Cardiac fibroblast (primary cell): ENCODE results near the gene OGFOD1.
A peak's percentile ranks its signal among the peaks of the same experiment; 100 is the strongest.

Experiments used
- DNase-seq, 2 donors: peaks; one replicate each; pipeline versions ENCODE4 v3.0.0 to v3.0.0-alpha.2; 2010; ENCODE audit warnings: low read depth in 2 of 2
- H3K4me3 ChIP-seq, 2 donors: replicated peaks in 1 of 2; 1 replicate in 1 of 2; 2 replicates in 1 of 2; pipeline ENCODE4 v1.5.1; 2011; ENCODE audit warnings: low read depth in 2 of 2, low read length in 2 of 2, mild to moderate bottlenecking in 2 of 2, moderate library complexity in 1 of 2
- CTCF ChIP-seq: IDR thresholded peaks from one replicate; pipeline ENCODE4 v1.5.1; 2011; ENCODE audit warnings: low read depth, mild to moderate bottlenecking, low read length, inconsistent platforms

Gene OGFOD1

GRCh38 chr16:56421976-56422669 is 29.2 kb upstream of the OGFOD1 start:
- TF ChIP-seq CTCF = no peak
- no peak overlapping the region for H3K4me3 ChIP-seq
- DNase-seq = no peak

GRCh38 chr16:56422896-56423441 is 28.4 kb upstream of the OGFOD1 start:
- DNase-seq = no peak
- H3K4me3 ChIP-seq = no peak overlapping the region
- TF ChIP-seq CTCF = no peak

- peak overlapping the region; percentile 61 to 78 for H3K4me3 ChIP-seq
- DNase-seq = no peak
- TF ChIP-seq CTCF = no peak
Measured at GRCh38 chr16:56423584-56424403, 27.6 kb upstream of the OGFOD1 start.

GRCh38 chr16:56424404-56424764 is 27.0 kb upstream of the OGFOD1 start:
- peak overlapping the region; percentile 61 to 78 for H3K4me3 ChIP-seq
- no peak for TF ChIP-seq CTCF
- peak in 1 of 2 donors; percentile 19 for DNase-seq

- no peak for TF ChIP-seq CTCF
- DNase-seq = peak in 1 of 2 donors; percentile 15
- peak overlapping the region; percentile 61 to 78 for H3K4me3 ChIP-seq
Measured at GRCh38 chr16:56424791-56425438, 26.4 kb upstream of the OGFOD1 start.

- peak; percentile 18 for TF ChIP-seq CTCF
- peak; percentile 75 to 89 for DNase-seq
- H3K4me3 ChIP-seq = peak within 1 kb of the TSS; percentile 61 to 78
Measured at GRCh38 chr16:56425439-56425832, 25.9 kb upstream of the OGFOD1 start, which contains the start of gene AMFR. AMFR (minus strand) TSS chr16:56425545; CDS start chr16:56425327, 218 bp downstream.
